ENCODE data around the gene RANBP1. TPM values are rescaled to one million over a fixed set of nuclear protein-coding genes. Genes with fewer than 3 reads are reported as not detected.

The RANBP1 gene
- total and polyA plus RNA-seq, 9 of the 15 experiments (the other 6 are each of a cell fraction or from before 2014, with no cell fraction given), result 162 to 2,891 (median 1,289) TPM

- no peaks in the 10 kb centered on the region for H3K27me3 ChIP-seq (ENCODE audit: control insufficient read depth in 2 of 2, insufficient read depth in 2 of 2, low read length in 2 of 2)
- in situ Hi-C loops (cut with MboI), result no loop called here
- H3K9ac ChIP-seq (ENCODE audit: insufficient read depth in 1 of 2, low read depth in 2 of 2, low read length in 2 of 2), result peak overlapping the region in 1 of 2 experiments; percentile 83; a peak in 2 of 4 replicates
- no peak overlapping the region for H2AFZ ChIP-seq (ENCODE audit: low read depth, low read length)
- intact Hi-C loops (cut with micrococcal nuclease), result no loop called here
- ATAC-seq (no peak), DNase-seq (ENCODE audit: extremely low read depth in 1 of 4, low spot score in 3 of 4) (no peak), FAIRE-seq (no peak)
- POLR2A ChIA-PET, result interaction anchor here (0.8 to 20.7 kb wide), 7 partner anchors 8 to 72 kb away, joined by 3 to 513 read pairs (median 4); partner anchors contain the start of genes RANBP1 and TRMT2A
- 95% methylated on average over 7 of the region's 7 CpGs for WGBS (ENCODE audit: insufficient coverage, low coverage, missing lambda C conversion rate)
- no peaks in the 10 kb centered on the region for H3K9me3 ChIP-seq (replicated peaks; ENCODE audit: control insufficient read depth, insufficient read depth, low read depth, low read length)
- no peak overlapping the region for H3K4me2 ChIP-seq (ENCODE audit: insufficient read depth, low read length)
- peaks cover 96% of the 10 kb centered on the region for H3K36me3 ChIP-seq (ENCODE audit: control insufficient read depth, insufficient read depth, low read length)
- peaks cover 63% of the 10 kb centered on the region for H4K20me1 ChIP-seq (replicated peaks; ENCODE audit: control insufficient read depth, insufficient read depth, low read length)
- peaks cover 40% of the 10 kb centered on the region for H3K79me2 ChIP-seq (ENCODE audit: control insufficient read depth, insufficient read depth, low read length)
- BruUV-seq (replicated peaks), result no TSS peak
- H3K4me1 ChIP-seq (replicated peaks in 1 of 2; ENCODE audit: control insufficient read depth in 2 of 2, insufficient read depth in 2 of 2, low read length in 2 of 2), result peaks cover 0 to 35% of the 10 kb centered on the region in 2 experiments; a peak in 2 of 5 replicates
- CTCF ChIA-PET (ENCODE audit: low intra/inter-chr PET ratio), result no interaction called here
- no peak overlapping the region; the same call in 2 of the 3 replicates for H3K27ac ChIP-seq (ENCODE audit: extremely low read depth, low read depth, low read length)
- peaks cover 9% of the 10 kb centered on the region for H3K9me1 ChIP-seq (ENCODE audit: control insufficient read depth, insufficient read depth, low read length)
- H3K4me3 ChIP-seq, result no peak overlapping the region
- TF ChIP-seq RB1 (IDR thresholded peaks at IDR 0.05; ENCODE audit: low read depth) (no peak), ZBTB8A (IDR thresholded peaks at IDR 0.05; ENCODE audit: partially characterized antibody) (no peak), MAZ (CRISPR knock-in tag; conservative IDR thresholded peaks at IDR 0.05 in 1 of 2, IDR thresholded peaks at IDR 0.05 in 1 of 2) (no peak), SFPQ (IDR thresholded peaks at IDR 0.05; ENCODE audit: low read depth, low read length) (no peak), ZNF174 (CRISPR knock-in tag; IDR thresholded peaks at IDR 0.05) (no peak), ZNF780A (CRISPR knock-in tag; IDR thresholded peaks at IDR 0.05) (no peak), GABPA (tag; conservative IDR thresholded peaks at IDR 0.05; ENCODE audit: low read depth) (no peak), E2F5 (CRISPR knock-in tag; IDR thresholded peaks at IDR 0.05) (no peak), JUNB (CRISPR knock-in tag; conservative IDR thresholded peaks at IDR 0.05) (0 out of 2 replicates have a peak, but pooled peaks have one; percentile 35), NONO (IDR thresholded peaks at IDR 0.05; ENCODE audit: low read depth in 2 of 2, low read length in 1 of 2) (no peak), FUS (optimal IDR thresholded peaks at IDR 0.05; ENCODE audit: low read depth, low read length) (no peak), POLR2B (IDR thresholded peaks at IDR 0.05; ENCODE audit: low read depth, partially characterized antibody) (peak; percentile 34), SUPT5H (IDR thresholded peaks at IDR 0.05) (peak; percentile 52; the same call in 1 of the 2 replicates), SRSF7 (optimal IDR thresholded peaks at IDR 0.05; ENCODE audit: low read depth, low read length) (no peak), TAF1 (IDR thresholded peaks at IDR 0.05; ENCODE audit: control insufficient read depth, extremely low read depth, insufficient read depth, low read length, severe bottlenecking) (no peak), HOMEZ (CRISPR knock-in tag; IDR thresholded peaks at IDR 0.05) (no peak), ZFX (CRISPR knock-in tag; IDR thresholded peaks at IDR 0.05) (no peak), PML (IDR thresholded peaks at IDR 0.05; ENCODE audit: low read length) (no peak)
Observed at GRCh38 chr22:20105456-20106204, 10.3 kb upstream of the RANBP1 start.

Data from K562 (cell line).